ENCODE data around the gene RPS16.

Gene RPS16

GRCh38 chr19:39412100-39412866 is 23.5 kb downstream of the RPS16 start, which contains the start of gene PLEKHG2:
Gene PLEKHG2 (plus strand): TSS chr19:39412669. CDS start chr19:39414087, 1,418 bp downstream.
- H3K4me1 ChIP-seq (ENCODE audit: control insufficient read depth, insufficient read depth, low read length): peaks cover 38% of the 10 kb centered on the region
- ChIA-PET CTCF (interaction anchor here (0.5 to 2.4 kb wide), 45 partner anchors 9 to 436 kb away, joined by 3 to 144 read pairs (median 5); partner anchors contain the start of genes EID2B, FBXO17, GMFG and MED29), POLR2A (interaction anchor here (0.5 to 2.4 kb wide), 10 partner anchors 9 to 503 kb away, joined by 3 to 57 read pairs (median 6); partner anchors contain the start of genes MED29, PAF1, RPS16 and SAMD4B)
- H3K9me3 ChIP-seq (ENCODE audit: control insufficient read depth, insufficient read depth, low read depth, low read length): no peaks in the 10 kb centered on the region
- peak within 1 kb of the TSS; percentile 69 for H3K4me3 ChIP-seq (ENCODE audit: low read depth, low read length)
- H3K36me3 ChIP-seq (ENCODE audit: control insufficient read depth in 2 of 2, insufficient read depth in 1 of 2, low read length in 2 of 2): peaks cover 21 to 25% of the 10 kb centered on the region in 2 experiments; a peak in 2 of 3 replicates
- H3K27ac ChIP-seq (ENCODE audit: extremely low read depth, low read depth, low read length): peak within 1 kb of the TSS; percentile 91
- TF ChIP-seq ZFHX2 (tag by site-specific recombination; conservative IDR thresholded peaks at IDR 0.05) (peak; percentile 89), ZNF169 (tag by site-specific recombination; IDR thresholded peaks at IDR 0.05) (no peak), ZNF792 (tag by site-specific recombination; IDR thresholded peaks at IDR 0.05) (peak; percentile 48; the same call in 1 of the 2 replicates), ZNF837 (tag by site-specific recombination; IDR thresholded peaks at IDR 0.05) (no peak), ELK4 (IDR thresholded peaks at IDR 0.05; ENCODE audit: borderline replicate concordance, low read depth, low read length) (no peak; the same call in 1 of the 2 replicates), SCRT1 (tag by site-specific recombination; IDR thresholded peaks at IDR 0.05; ENCODE audit: borderline replicate concordance) (peak; percentile 50; the same call in 1 of the 2 replicates), ZNF707 (tag by site-specific recombination; IDR thresholded peaks at IDR 0.05) (no peak), ZFP37 (tag by site-specific recombination; IDR thresholded peaks at IDR 0.05) (peak; percentile 88), ZSCAN16 (tag by site-specific recombination; IDR thresholded peaks at IDR 0.05) (0 out of 2 replicates have a peak, but pooled peaks have one; percentile 81), ZNF449 (tag by site-specific recombination; IDR thresholded peaks at IDR 0.05) (peak; percentile 89), ZNF776 (tag by site-specific recombination; IDR thresholded peaks at IDR 0.05; ENCODE audit: borderline replicate concordance) (no peak), ZNF561 (tag by site-specific recombination; IDR thresholded peaks at IDR 0.05; ENCODE audit: borderline replicate concordance) (peak; percentile 100), ZNF335 (tag by site-specific recombination; conservative IDR thresholded peaks at IDR 0.05) (peak; percentile 97), ZNF133 (tag by site-specific recombination; IDR thresholded peaks at IDR 0.05) (no peak), ZNF248 (tag by site-specific recombination; IDR thresholded peaks at IDR 0.05) (no peak), EGR2 (tag by site-specific recombination; IDR thresholded peaks at IDR 0.05; ENCODE audit: low read depth) (peak; percentile 92), ZNF121 (tag by site-specific recombination; IDR thresholded peaks at IDR 0.05) (peak; percentile 97), ZSCAN5A (tag by site-specific recombination; IDR thresholded peaks at IDR 0.05) (no peak), ZNF654 (tag by site-specific recombination; IDR thresholded peaks at IDR 0.05; ENCODE audit: low read depth) (peak; percentile 50), KLF16 (tag by site-specific recombination; IDR thresholded peaks at IDR 0.05) (peak; percentile 98), ZNF501 (tag by site-specific recombination; IDR thresholded peaks at IDR 0.05) (peak; percentile 96), TCF7L2 (IDR thresholded peaks at IDR 0.05; ENCODE audit: borderline replicate concordance, low read depth, low read length) (no peak), ZBTB10 (tag by site-specific recombination; IDR thresholded peaks at IDR 0.05) (peak; percentile 99), BCL11A (tag by site-specific recombination; IDR thresholded peaks at IDR 0.05; ENCODE audit: low read depth) (peak; percentile 99), ZNF473 (tag by site-specific recombination; IDR thresholded peaks at IDR 0.05) (no peak), ZNF221 (tag by site-specific recombination; IDR thresholded peaks at IDR 0.05; ENCODE audit: borderline replicate concordance) (peak; percentile 99), ZNF549 (tag by site-specific recombination; IDR thresholded peaks at IDR 0.05) (no peak), ZNF677 (tag by site-specific recombination; IDR thresholded peaks at IDR 0.05) (peak; percentile 82), ZNF16 (tag by site-specific recombination; IDR thresholded peaks at IDR 0.05; ENCODE audit: low read depth) (no peak)
- TF ChIP-seq, protein P1, sequence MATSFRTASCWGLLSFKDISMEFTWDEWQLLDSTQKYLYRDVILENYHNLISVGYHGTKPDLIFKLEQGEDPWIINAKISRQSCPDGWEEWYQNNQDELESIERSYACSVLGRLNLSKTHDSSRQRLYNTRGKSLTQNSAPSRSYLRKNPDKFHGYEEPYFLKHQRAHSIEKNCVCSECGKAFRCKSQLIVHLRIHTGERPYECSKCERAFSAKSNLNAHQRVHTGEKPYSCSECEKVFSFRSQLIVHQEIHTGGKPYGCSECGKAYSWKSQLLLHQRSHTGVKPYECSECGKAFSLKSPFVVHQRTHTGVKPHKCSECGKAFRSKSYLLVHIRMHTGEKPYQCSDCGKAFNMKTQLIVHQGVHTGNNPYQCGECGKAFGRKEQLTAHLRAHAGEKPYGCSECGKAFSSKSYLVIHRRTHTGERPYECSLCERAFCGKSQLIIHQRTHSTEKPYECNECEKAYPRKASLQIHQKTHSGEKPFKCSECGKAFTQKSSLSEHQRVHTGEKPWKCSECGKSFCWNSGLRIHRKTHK (tag by site-specific recombination; IDR thresholded peaks at IDR 0.05): no peak
